CD4-positive, alpha-beta T cell (primary cell): Measurements from ENCODE around the gene ZNF770. TPM values are rescaled to one million over a fixed set of nuclear protein-coding genes. Genes with fewer than 3 reads are reported as not detected.
"Not testable (repeated sequence)": the region's sequence is repeated elsewhere in the genome, so short reads cannot be mapped to it uniquely, and the experiment has no call there.

Experiments
- ATAC-seq: fragments of 200-7000 bp; cut with Tn5 transposase; one replicate; pipeline ENCODE4 v1.10.0; 2022; ENCODE audit warnings: mild to moderate bottlenecking; ENCODE audit not compliant: poor library complexity
- CTCF ChIA-PET: fragments of 350-600 bp; sonication (Branson Sonifier 250); formaldehyde crosslinking; loops from one replicate; lab custom pipeline; 2021; ENCODE audit warnings: antibody characterized with exemption, inconsistent platforms; lab: Charles Lee
- POLR2A ChIA-PET: fragments of 350-600 bp; sonication (Branson Sonifier 250); formaldehyde crosslinking; loops from one replicate; lab custom pipeline; 2021; ENCODE audit warnings: antibody characterized with exemption, inconsistent platforms; lab: Charles Lee
- DNase-seq, 14 experiments: peaks; one replicate each; pipeline ENCODE4 v3.0.0-alpha.2; 2013 to 2020; ENCODE audit warnings: mixed read lengths in 2 of 14
- H3K27ac ChIP-seq, 2 donors: one replicate each; pipeline versions ENCODE4 v1.5.1 to v1.7.0; 2013; ENCODE audit warnings: low read length in 2 of 2, low read depth in 1 of 2, mild to moderate bottlenecking in 1 of 2
- H3K27me3 ChIP-seq, 2 experiments: 1 replicate in 1 of 2; 2 replicates in 1 of 2; pipeline versions ENCODE4 v1.6.1 to v1.7.0; 2013; ENCODE audit warnings: low read length in 2 of 2, control low read depth in 1 of 2, mild to moderate bottlenecking in 1 of 2, moderate library complexity in 1 of 2; ENCODE audit not compliant: insufficient read depth in 2 of 2, control insufficient read depth in 1 of 2
- H3K36me3 ChIP-seq: one replicate; pipeline ENCODE4 v1.6.1; 2013; ENCODE audit warnings: low read length, control low read depth; ENCODE audit not compliant: insufficient read depth
- H3K4me1 ChIP-seq: one replicate; pipeline ENCODE4 v1.6.1; 2013; ENCODE audit warnings: low read length, control low read depth; ENCODE audit not compliant: insufficient read depth
- H3K4me3 ChIP-seq: one replicate; pipeline ENCODE4 v1.5.1; 2013; ENCODE audit warnings: mild to moderate bottlenecking, low read length, moderate library complexity
- H3K9me3 ChIP-seq, 2 experiments: 1 replicate in 1 of 2; 2 replicates in 1 of 2; pipeline versions ENCODE4 v1.6.1 to v1.7.0; 2013; ENCODE audit warnings: low read length in 2 of 2, mild to moderate bottlenecking in 2 of 2, control low read depth in 1 of 2, moderate library complexity in 1 of 2; ENCODE audit not compliant: control insufficient read depth in 1 of 2, insufficient read depth in 1 of 2
- H3K27ac Mint-ChIP-seq: one replicate; pipeline ENCODE4 v1.8.0; 2020; ENCODE audit warnings: mixed read lengths
- H3K27me3 Mint-ChIP-seq: one replicate; pipeline ENCODE4 v1.8.0; 2021; ENCODE audit warnings: mixed read lengths
- H3K36me3 Mint-ChIP-seq: one replicate; pipeline ENCODE4 v1.8.0; 2021; ENCODE audit warnings: low read depth, mixed read lengths
- H3K4me1 Mint-ChIP-seq: one replicate; pipeline ENCODE4 v1.8.0; 2021; ENCODE audit warnings: low read depth, mixed read lengths
- H3K4me3 Mint-ChIP-seq: one replicate; pipeline ENCODE4 v1.8.0; 2020; ENCODE audit warnings: mild to moderate bottlenecking, mixed read lengths
- H3K9me3 Mint-ChIP-seq: one replicate; pipeline ENCODE4 v1.8.0; 2020; ENCODE audit warnings: mixed read lengths
- intact Hi-C, 2 experiments: fragments of 100-400 bp; cut with DNase I in 1 of 2; cut with micrococcal nuclease in 1 of 2; formaldehyde crosslinking; loops; one replicate each; pipeline versions ENCODE4 v1.15.1 to v1.9.0; 2023 to 2025; cut with DNase I, micrococcal nuclease
- total RNA-seq, 174 experiments: library from RNA in 2 of 174; stranded (reverse) in 2 of 174; gene quantifications; one replicate each; pipeline ENCODE4 v1.2.3 and lab custom pipeline; 2021 to 2026
- TF ChIP-seq, protein P1 (sequence below): fragments of 200-600 bp; IDR thresholded peaks from one replicate; pipeline ENCODE4 v1.8.0; 2022; ENCODE audit warnings: antibody characterized with exemption, mild to moderate bottlenecking

ZNF770 gene
- total RNA-seq, 2 experiments from 2014 or later = 35.4 to 37.9 TPM

DNA sequence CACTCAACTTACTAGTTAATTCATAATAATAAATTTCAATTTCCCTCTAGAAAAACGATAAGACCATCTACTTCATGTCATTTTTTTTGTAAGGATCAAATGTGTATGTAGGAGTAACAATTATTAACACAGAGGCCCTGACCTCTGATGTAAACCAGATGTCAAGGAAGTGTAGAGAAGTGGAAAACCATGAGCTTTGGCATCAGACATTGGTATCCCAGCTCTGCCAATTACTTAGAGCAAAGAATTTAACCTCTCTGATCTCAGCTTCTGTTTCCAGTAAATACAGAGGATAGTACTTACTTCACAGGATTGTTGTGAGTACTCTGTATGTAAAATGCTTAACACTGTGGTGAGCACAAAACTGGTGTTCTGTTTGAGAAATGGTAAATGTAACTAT lies 36.1 kb downstream of the ZNF770 start:
- intact Hi-C loops = loop anchor here in 1 of 2 experiments (10.0 kb wide), 1 partner anchor 47 kb away; no protein-coding TSS in a partner anchor
- no peaks in the 10 kb centered on the region for H3K4me1 ChIP-seq
- Mint-ChIP-seq H3K4me1 (peaks cover 5% of the 10 kb centered on the region), H3K27me3 (no peaks in the 10 kb centered on the region), H3K4me3 (no peak overlapping the region), H3K27ac (no peak overlapping the region), H3K36me3 (peaks cover 77% of the 10 kb centered on the region), H3K9me3 (no peaks in the 10 kb centered on the region)
- ChIA-PET CTCF (no interaction called here), POLR2A (interaction anchor here (1.4 kb wide), 1 partner anchor 36 kb away, joined by 3 read pairs; the partner anchor contains the start of gene ZNF770)
- no peak overlapping the region for H3K4me3 ChIP-seq
- TF ChIP-seq, protein P1, sequence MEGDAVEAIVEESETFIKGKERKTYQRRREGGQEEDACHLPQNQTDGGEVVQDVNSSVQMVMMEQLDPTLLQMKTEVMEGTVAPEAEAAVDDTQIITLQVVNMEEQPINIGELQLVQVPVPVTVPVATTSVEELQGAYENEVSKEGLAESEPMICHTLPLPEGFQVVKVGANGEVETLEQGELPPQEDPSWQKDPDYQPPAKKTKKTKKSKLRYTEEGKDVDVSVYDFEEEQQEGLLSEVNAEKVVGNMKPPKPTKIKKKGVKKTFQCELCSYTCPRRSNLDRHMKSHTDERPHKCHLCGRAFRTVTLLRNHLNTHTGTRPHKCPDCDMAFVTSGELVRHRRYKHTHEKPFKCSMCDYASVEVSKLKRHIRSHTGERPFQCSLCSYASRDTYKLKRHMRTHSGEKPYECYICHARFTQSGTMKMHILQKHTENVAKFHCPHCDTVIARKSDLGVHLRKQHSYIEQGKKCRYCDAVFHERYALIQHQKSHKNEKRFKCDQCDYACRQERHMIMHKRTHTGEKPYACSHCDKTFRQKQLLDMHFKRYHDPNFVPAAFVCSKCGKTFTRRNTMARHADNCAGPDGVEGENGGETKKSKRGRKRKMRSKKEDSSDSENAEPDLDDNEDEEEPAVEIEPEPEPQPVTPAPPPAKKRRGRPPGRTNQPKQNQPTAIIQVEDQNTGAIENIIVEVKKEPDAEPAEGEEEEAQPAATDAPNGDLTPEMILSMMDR = no peak
- H3K36me3 ChIP-seq = peaks cover 50% of the 10 kb centered on the region
- H3K27me3 ChIP-seq = no peaks in the 10 kb centered on the region
- DNase-seq = no peak
- no peak for ATAC-seq
- no peak overlapping the region for H3K27ac ChIP-seq
- no peaks in the 10 kb centered on the region for H3K9me3 ChIP-seq

DNA sequence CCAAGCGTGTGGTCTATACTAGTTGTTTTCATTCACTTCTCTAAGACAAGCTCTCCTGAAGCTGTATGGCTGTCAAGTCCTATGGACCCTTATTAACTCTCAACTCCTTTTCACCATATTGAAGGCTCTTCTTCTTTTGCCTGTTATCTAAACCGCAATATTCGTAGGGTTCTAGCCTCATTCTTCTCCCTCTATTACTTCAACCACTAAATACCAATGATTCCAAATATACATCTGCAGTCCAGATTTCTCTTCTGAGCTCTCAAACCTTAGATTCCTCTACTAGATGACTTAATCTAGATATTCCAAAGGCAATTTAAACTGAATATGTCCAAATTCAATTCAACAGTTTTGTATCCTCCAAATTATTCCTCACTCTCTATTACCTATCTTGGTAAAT lies 43.2 kb downstream of the ZNF770 start:
- TF ChIP-seq, protein P1 = no peak
- Histone ChIP-seq H3K4me3 (no peak overlapping the region), H3K36me3 (peaks cover 60% of the 10 kb centered on the region), H3K9me3 (no peaks in the 10 kb centered on the region), H3K4me1 (no peaks in the 10 kb centered on the region), H3K27me3 (no peaks in the 10 kb centered on the region), H3K27ac (no peak overlapping the region)
- H3K36me3 Mint-ChIP-seq = peaks cover 73% of the 10 kb centered on the region
- no peaks in the 10 kb centered on the region for H3K9me3 Mint-ChIP-seq
- H3K4me3 Mint-ChIP-seq = no peak overlapping the region
- ChIA-PET POLR2A (interaction anchor here (0.8 to 1.5 kb wide), 2 partner anchors 25 to 43 kb away, joined by 3 to 4 read pairs; partner anchors contain the start of genes AQR and ZNF770), CTCF (interaction anchor here (1.6 kb wide), 1 partner anchor 13 kb away, joined by 4 read pairs; no protein-coding TSS in a partner anchor)
- DNase-seq (no peak), ATAC-seq (no peak)
- intact Hi-C loops = no loop called here
- H3K27me3 Mint-ChIP-seq = no peaks in the 10 kb centered on the region
- H3K27ac Mint-ChIP-seq = no peak overlapping the region
- H3K4me1 Mint-ChIP-seq = no peaks in the 10 kb centered on the region

DNA sequence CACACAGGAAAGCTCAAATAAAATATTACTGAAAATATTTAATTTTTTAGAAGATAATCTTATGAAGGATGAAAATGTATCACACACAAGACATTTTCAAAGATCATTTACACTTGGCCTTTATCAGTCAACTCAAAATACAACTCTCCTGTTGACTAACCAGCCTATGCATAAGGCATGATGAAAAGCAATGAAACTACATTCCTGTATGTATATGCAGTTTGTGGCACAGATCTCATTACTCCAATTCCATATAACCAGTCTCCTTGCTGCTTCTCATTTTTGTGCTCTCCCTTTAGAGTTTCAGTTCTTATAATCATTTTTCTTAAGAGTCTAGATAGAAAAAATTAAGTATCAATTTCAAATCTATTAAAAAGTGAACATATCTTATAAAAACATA lies 44.4 kb downstream of the ZNF770 start:
- Mint-ChIP-seq H3K4me3 (no peak overlapping the region), H3K27ac (no peak overlapping the region), H3K36me3 (peaks cover 82% of the 10 kb centered on the region), H3K27me3 (no peaks in the 10 kb centered on the region), H3K4me1 (no peaks in the 10 kb centered on the region), H3K9me3 (no peaks in the 10 kb centered on the region)
- CTCF ChIA-PET = interaction anchor here (1.6 kb wide), 1 partner anchor 12 kb away, joined by 4 read pairs; no protein-coding TSS in a partner anchor
- TF ChIP-seq, protein P1 = no peak
- H3K36me3 ChIP-seq = peaks cover 63% of the 10 kb centered on the region
- no peak overlapping the region for H3K4me3 ChIP-seq
- no peak overlapping the region for H3K27ac ChIP-seq
- POLR2A ChIA-PET = interaction anchor here (1.5 kb wide), 1 partner anchor 44 kb away, joined by 4 read pairs; the partner anchor contains the start of gene ZNF770
- H3K4me1 ChIP-seq = no peaks in the 10 kb centered on the region
- DNase-seq (no peak), ATAC-seq (no peak)
- H3K27me3 ChIP-seq = no peaks in the 10 kb centered on the region
- intact Hi-C loops = no loop called here
- H3K9me3 ChIP-seq = no peaks in the 10 kb centered on the region

DNA sequence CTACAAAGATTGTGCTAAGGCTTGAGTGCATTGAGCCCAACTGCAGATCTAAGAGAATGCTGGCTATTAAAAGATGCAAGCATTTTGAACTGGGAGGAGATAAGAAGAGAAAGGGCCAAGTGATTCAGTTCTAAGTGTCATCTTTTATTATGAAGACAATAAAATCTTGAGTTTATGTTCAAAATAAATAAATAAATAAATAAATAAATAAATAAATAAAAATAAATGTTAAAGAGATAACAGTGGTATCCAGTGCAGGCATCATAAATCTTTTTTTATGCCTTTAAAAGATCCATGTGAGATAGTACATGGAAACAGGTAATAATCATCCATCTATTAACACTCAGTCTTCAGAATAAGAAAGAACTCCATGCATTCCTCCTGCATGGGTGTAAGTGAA lies 44.8 kb downstream of the ZNF770 start:
- H3K4me3 ChIP-seq, DNase-seq, H3K27ac Mint-ChIP-seq, H3K9me3 ChIP-seq, H3K27me3 Mint-ChIP-seq, H3K4me1 ChIP-seq, H3K9me3 Mint-ChIP-seq, H3K4me3 Mint-ChIP-seq, ATAC-seq, H3K4me1 Mint-ChIP-seq, POLR2A ChIA-PET, intact Hi-C loops, H3K27me3 ChIP-seq, H3K27ac ChIP-seq: not testable (repeated sequence)
- CTCF ChIA-PET = interaction anchor here (1.6 kb wide), 1 partner anchor 11 kb away, joined by 4 read pairs; no protein-coding TSS in a partner anchor
- peaks cover 66% of the 10 kb centered on the region for H3K36me3 ChIP-seq
- peaks cover 82% of the 10 kb centered on the region for H3K36me3 Mint-ChIP-seq
